Measurements from ENCODE around the gene PCNX1.

DNA sequence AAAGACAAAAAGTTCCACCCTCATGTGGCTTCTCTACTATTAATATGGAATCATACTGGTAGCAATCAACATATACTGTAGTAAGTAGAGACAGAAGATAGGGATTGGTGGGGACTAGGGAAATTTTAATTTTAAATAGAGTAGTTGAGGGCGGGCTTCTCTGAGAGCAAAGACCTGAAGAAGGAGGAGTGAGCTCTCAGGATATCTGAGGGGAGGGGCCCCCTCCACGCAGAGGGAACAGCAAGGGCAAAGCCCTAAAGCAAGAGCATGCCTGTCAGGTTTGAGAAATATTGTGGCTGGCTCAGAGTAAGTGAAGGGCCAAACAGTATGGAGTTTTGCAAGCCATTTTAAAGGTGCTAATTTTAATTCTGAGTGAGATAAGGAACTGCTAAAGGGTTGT lies 64.3 kb downstream of the PCNX1 start:
- TF ChIP-seq, protein P1, sequence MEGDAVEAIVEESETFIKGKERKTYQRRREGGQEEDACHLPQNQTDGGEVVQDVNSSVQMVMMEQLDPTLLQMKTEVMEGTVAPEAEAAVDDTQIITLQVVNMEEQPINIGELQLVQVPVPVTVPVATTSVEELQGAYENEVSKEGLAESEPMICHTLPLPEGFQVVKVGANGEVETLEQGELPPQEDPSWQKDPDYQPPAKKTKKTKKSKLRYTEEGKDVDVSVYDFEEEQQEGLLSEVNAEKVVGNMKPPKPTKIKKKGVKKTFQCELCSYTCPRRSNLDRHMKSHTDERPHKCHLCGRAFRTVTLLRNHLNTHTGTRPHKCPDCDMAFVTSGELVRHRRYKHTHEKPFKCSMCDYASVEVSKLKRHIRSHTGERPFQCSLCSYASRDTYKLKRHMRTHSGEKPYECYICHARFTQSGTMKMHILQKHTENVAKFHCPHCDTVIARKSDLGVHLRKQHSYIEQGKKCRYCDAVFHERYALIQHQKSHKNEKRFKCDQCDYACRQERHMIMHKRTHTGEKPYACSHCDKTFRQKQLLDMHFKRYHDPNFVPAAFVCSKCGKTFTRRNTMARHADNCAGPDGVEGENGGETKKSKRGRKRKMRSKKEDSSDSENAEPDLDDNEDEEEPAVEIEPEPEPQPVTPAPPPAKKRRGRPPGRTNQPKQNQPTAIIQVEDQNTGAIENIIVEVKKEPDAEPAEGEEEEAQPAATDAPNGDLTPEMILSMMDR (IDR thresholded peaks at IDR 0.05) = no peak
- no peak for TF ChIP-seq POLR2A (IDR thresholded peaks at IDR 0.05)

Measured in esophagus squamous epithelium (tissue), 4 donors.